Measurements from ENCODE around the gene VPS8. TPM values are rescaled to one million over a fixed set of nuclear protein-coding genes. Genes with fewer than 3 reads are reported as not detected.

The VPS8 gene
- total RNA-seq, 1 experiment from 2014 or later, result 39.7 TPM

DNA sequence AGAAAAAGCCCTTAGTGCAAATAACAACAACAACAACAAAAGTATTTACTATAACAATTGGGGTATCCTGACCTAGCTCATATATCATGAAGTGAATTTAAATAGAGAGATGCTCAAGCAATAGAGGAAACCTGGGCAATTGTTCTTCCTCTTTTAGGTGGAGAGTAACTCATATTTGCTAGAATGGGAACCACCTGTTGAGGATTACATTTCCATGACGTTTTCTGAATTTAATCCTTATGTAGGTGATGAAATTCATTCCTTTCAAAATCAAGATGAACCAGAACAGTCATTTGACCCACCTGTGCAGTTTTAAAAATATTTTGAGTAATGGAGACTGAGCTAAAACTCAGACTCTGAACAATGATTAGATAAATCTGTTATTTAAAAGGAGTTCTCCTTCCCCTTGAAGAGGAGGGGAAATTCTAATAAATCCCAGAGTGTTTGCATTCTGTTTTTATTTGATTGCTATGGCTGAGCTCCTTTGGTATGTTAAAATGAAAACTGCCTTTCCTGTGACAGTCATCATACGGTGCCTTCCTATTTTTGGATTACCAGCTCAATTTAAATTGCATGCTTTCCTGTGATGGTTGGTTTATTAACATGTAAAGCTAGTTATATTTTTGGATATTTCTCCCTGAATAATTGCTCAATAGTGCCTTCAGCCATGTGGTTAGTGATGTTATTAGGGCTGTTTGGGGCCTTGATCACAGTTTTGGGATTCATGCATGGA, 24.3 kb downstream of the VPS8 start:
- H2BK20ac ChIP-seq (ENCODE audit: low read depth, low read length, poor library complexity, severe bottlenecking), result no peak overlapping the region
- no peak overlapping the region for H2BK15ac ChIP-seq (ENCODE audit: low read depth, low read length)
- H2BK12ac ChIP-seq (ENCODE audit: insufficient read length, low read depth, low read length), result no peak overlapping the region
- H3K27ac ChIP-seq (ENCODE audit: insufficient read length, low read depth, low read length), result no peak overlapping the region
- no peak overlapping the region for H4K91ac ChIP-seq (ENCODE audit: insufficient read length, low read depth, low read length)
- H3K79me2 ChIP-seq (ENCODE audit: insufficient read depth, low read length), result no peaks in the 10 kb centered on the region
- H3T11ph ChIP-seq (ENCODE audit: low read length), result no peak overlapping the region
- no peak overlapping the region for H2AK5ac ChIP-seq (ENCODE audit: insufficient read length, low read length)
- no peak overlapping the region for H3K18ac ChIP-seq (ENCODE audit: insufficient read length, low read depth, low read length)
- no peak overlapping the region for H4K8ac ChIP-seq (replicated peaks; ENCODE audit: insufficient read length, low read depth, low read length)
- no CpG with 5 or more reads among the region's 2 CpGs for WGBS (ENCODE audit: extremely low coverage, insufficient read length, low lambda C conversion rate)
- TF ChIP-seq, protein P1, sequence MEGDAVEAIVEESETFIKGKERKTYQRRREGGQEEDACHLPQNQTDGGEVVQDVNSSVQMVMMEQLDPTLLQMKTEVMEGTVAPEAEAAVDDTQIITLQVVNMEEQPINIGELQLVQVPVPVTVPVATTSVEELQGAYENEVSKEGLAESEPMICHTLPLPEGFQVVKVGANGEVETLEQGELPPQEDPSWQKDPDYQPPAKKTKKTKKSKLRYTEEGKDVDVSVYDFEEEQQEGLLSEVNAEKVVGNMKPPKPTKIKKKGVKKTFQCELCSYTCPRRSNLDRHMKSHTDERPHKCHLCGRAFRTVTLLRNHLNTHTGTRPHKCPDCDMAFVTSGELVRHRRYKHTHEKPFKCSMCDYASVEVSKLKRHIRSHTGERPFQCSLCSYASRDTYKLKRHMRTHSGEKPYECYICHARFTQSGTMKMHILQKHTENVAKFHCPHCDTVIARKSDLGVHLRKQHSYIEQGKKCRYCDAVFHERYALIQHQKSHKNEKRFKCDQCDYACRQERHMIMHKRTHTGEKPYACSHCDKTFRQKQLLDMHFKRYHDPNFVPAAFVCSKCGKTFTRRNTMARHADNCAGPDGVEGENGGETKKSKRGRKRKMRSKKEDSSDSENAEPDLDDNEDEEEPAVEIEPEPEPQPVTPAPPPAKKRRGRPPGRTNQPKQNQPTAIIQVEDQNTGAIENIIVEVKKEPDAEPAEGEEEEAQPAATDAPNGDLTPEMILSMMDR (conservative IDR thresholded peaks at IDR 0.05), result no peak
- Mint-ChIP-seq H3K27me3 (ENCODE audit: low read depth) (no peaks in the 10 kb centered on the region), H3K4me1 (peaks cover 0 to 2% of the 10 kb centered on the region in 2 experiments; a peak in 1 of 4 replicates), H3K9me3 (no peaks in the 10 kb centered on the region), H3K36me3 (ENCODE audit: insufficient read depth in 1 of 3, low read depth in 3 of 3) (peaks cover 1 to 25% (median 9%) of the 10 kb centered on the region in 3 experiments; a peak in 6 of 7 replicates), H3K4me3 (no peak overlapping the region), H3K27ac (no peak overlapping the region)
- H4K20me1 ChIP-seq (ENCODE audit: control insufficient read depth, insufficient read depth, insufficient read length), result no peaks in the 10 kb centered on the region
- H3K56ac ChIP-seq (ENCODE audit: insufficient read length, low read depth, low read length), result no peak overlapping the region
- H3K27me3 ChIP-seq (ENCODE audit: insufficient read depth, low read length), result no peaks in the 10 kb centered on the region
- no peaks in the 10 kb centered on the region for H3K9me3 ChIP-seq (ENCODE audit: control insufficient read depth, low read depth, low read length)
- H2BK120ac ChIP-seq (ENCODE audit: low read depth, low read length, poor library complexity, severe bottlenecking), result no peak overlapping the region
- no peak overlapping the region for H2AFZ ChIP-seq (ENCODE audit: low read length)
- H3K9ac ChIP-seq (ENCODE audit: extremely low read depth, insufficient read length, low read length), result no peak overlapping the region
- H3K79me1 ChIP-seq (ENCODE audit: insufficient read depth, low read depth, low read length, poor library complexity, severe bottlenecking), result no peaks in the 10 kb centered on the region
- no peak overlapping the region for H3K4me2 ChIP-seq (ENCODE audit: insufficient read depth, insufficient read length, low read length)
- H3K23ac ChIP-seq (ENCODE audit: insufficient read length, low read depth, low read length), result no peak overlapping the region
- no peak overlapping the region for H4K5ac ChIP-seq (ENCODE audit: insufficient read length, low read depth, low read length)
- no peaks in the 10 kb centered on the region for H3K4me1 ChIP-seq (ENCODE audit: insufficient read depth, low read length)
- DNase-seq, result no peak
- H3K14ac ChIP-seq (ENCODE audit: insufficient read depth, low read length), result no peak overlapping the region
- no peak overlapping the region for H2BK5ac ChIP-seq (ENCODE audit: insufficient read length, low read length)
- no peaks in the 10 kb centered on the region for H3K23me2 ChIP-seq (ENCODE audit: insufficient read length, low read depth, low read length, poor library complexity, severe bottlenecking)
- H3K4ac ChIP-seq (ENCODE audit: low read depth, low read length), result no peak overlapping the region
